Measurements from ENCODE around the gene HCFC1R1.

The HCFC1R1 gene

DNA sequence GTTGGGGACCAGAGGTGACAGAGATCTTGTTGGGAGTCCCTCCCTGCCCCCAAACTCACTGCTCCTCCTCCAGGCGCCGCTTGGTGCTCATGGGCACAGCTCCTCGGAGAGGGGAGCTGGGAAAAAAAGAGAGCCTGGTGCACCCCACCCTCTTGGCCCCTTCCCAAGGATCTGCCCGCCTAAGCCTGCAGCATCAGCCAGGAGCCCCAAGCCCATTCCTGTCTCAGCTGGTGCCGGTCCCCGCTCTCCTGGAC is 400 bp downstream of the HCFC1R1 start:
- DNase-seq (ENCODE audit: low read depth): peak; percentile 44
- TF ChIP-seq, protein P1, sequence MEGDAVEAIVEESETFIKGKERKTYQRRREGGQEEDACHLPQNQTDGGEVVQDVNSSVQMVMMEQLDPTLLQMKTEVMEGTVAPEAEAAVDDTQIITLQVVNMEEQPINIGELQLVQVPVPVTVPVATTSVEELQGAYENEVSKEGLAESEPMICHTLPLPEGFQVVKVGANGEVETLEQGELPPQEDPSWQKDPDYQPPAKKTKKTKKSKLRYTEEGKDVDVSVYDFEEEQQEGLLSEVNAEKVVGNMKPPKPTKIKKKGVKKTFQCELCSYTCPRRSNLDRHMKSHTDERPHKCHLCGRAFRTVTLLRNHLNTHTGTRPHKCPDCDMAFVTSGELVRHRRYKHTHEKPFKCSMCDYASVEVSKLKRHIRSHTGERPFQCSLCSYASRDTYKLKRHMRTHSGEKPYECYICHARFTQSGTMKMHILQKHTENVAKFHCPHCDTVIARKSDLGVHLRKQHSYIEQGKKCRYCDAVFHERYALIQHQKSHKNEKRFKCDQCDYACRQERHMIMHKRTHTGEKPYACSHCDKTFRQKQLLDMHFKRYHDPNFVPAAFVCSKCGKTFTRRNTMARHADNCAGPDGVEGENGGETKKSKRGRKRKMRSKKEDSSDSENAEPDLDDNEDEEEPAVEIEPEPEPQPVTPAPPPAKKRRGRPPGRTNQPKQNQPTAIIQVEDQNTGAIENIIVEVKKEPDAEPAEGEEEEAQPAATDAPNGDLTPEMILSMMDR (IDR thresholded peaks at IDR 0.05; ENCODE audit: low read length, missing control alignments): no peak
- peak overlapping the region; percentile 80 for H3K4me3 ChIP-seq (replicated peaks; ENCODE audit: low read depth, low read length)

DNA sequence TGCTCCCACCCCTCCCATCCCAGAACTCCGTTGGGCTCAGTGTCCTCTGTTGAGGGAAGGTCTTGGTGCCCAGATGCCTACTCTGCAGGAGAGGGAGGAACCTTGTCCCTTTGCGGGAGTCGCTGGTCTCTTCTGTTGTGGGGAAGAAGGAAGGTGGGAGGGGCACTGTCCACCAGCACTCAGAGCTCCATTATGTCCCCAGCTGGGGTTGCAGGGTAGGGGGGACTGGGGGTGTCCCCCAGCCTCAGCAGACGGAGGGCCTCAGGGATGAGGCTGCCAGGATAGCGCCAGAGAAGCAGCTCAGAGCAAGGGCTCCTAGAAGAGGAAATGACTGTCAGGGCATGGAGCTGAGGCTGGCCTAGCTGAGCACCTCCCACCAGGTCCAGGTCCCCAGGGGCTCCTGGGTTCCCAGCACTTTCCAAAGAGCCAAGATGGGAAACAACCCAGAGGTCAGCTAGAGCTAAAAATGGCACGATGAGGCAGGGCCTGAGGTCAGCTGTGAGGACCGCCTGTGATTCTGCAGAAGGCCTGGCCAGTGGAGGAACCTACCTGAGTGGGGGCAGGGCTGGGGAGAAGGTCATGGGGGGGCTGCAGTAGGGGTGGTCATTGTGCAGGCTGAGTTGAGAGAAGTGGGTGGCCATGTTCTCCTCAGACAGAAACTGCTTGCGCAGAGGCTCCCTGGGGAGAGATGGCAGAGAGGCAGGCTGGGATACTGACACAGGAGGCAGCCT is 893 bp downstream of the HCFC1R1 start:
- TF ChIP-seq, protein P1 (IDR thresholded peaks at IDR 0.05; ENCODE audit: low read length, missing control alignments): no peak
- peak; percentile 40 for DNase-seq (ENCODE audit: low read depth)
- H3K4me3 ChIP-seq (replicated peaks; ENCODE audit: low read depth, low read length): peak overlapping the region; percentile 80

DNA sequence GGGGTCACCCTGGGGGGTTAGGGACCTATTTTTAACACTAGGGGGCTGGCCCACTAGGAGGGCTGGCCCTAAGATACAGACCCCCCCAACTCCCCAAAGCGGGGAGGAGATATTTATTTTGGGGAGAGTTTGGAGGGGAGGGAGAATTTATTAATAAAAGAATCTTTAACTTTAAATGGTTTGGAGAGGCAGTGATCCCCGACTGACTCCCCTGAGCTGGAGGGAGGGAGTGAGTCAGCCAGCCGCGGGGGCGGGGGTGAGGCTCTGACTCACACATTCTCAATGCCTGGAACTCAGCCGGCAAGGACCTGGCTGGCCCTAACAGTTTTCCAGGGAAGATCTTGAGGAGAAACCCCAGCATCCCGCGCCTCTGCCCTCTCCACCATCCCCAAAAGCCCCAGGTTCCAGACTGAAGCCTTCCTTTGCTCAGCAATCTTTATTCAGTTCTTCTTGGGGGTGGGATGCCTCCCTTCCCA is 1.5 kb downstream of the HCFC1R1 start:
- peak; percentile 95 for DNase-seq (ENCODE audit: low read depth)
- TF ChIP-seq, protein P1 (IDR thresholded peaks at IDR 0.05; ENCODE audit: low read length, missing control alignments): no peak
- peak overlapping the region; percentile 80 for H3K4me3 ChIP-seq (replicated peaks; ENCODE audit: low read depth, low read length)

DNA sequence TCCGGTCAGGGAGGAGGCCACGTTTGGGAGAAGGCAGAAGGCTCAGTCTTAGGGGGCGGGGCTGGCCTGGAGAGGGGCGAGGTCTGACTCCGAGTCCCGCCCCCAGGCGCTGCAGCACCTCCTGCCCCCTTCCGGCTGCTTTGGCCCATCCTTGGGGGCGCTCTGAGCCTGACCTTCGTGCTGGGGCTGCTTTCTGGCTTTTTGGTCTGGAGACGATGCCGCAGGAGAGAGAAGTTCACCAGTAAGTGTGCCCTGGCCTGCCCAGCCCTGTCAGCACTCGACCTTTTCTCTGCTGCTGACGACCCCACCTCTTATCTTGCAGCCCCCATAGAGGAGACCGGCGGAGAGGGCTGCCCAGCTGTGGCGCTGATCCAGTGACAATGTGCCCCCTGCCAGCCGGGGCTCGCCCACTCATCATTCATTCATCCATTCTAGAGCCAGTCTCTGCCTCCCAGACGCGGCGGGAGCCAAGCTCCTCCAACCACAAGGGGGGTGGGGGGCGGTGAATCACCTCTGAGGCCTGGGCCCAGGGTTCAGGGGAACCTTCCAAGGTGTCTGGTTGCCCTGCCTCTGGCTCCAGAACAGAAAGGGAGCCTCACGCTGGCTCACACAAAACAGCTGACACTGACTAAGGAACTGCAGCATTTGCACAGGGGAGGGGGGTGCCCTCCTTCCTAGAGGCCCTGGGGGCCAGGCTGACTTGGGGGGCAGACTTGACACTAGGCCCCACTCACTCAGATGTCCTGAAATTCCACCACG is 2.1 kb downstream of the HCFC1R1 start:
- H3K4me3 ChIP-seq (replicated peaks; ENCODE audit: low read depth, low read length): peak overlapping the region; percentile 80
- TF ChIP-seq, protein P1 (IDR thresholded peaks at IDR 0.05; ENCODE audit: low read length, missing control alignments): peak; percentile 20
- DNase-seq (ENCODE audit: low read depth): peak; percentile 76

DNA sequence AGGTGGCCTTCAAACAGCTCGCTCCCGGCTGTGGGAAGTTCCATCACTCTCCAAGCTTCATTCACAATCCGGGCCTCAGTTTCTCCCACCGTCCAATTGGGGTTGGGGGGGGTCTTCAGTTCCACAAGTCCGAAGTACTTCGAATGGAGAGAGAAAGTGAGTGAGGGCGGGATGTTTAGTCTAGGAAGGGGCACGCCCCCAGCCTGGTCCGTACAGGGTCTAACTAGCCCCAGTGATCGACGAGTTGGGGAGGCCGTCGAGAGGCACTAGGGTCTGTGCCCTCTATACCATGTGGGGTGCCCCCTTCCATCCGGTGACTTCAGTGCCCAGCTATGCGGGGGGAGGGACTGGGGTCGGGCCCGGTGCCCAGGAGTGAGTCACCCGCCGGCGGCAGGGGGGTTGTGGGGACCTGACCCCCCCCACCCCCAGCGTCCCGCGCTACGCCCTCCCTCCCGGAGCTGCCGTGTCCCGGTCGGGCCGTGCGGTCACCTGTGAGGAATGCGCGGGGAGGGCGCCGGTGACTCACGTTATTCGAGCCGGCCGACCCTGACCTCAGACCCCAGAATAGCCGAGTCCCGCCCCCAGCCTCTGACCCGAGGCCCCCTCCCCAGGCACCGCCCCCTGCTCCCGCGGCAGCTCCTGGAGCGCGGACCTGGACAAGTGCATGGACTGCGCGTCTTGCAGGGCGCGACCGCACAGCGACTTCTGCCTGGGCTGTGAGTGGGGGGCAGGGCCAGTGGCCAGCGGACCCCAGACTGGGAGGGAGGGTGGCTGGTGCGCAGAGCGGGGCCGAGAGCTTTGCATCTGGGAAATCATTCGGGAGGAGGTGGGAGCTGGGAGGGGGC is 2.9 kb downstream of the HCFC1R1 start:
- peak; percentile 81 for DNase-seq (ENCODE audit: low read depth)
- peak overlapping the region; percentile 80 for H3K4me3 ChIP-seq (replicated peaks; ENCODE audit: low read depth, low read length)
- TF ChIP-seq, protein P1 (IDR thresholded peaks at IDR 0.05; ENCODE audit: low read length, missing control alignments): no peak

DNA sequence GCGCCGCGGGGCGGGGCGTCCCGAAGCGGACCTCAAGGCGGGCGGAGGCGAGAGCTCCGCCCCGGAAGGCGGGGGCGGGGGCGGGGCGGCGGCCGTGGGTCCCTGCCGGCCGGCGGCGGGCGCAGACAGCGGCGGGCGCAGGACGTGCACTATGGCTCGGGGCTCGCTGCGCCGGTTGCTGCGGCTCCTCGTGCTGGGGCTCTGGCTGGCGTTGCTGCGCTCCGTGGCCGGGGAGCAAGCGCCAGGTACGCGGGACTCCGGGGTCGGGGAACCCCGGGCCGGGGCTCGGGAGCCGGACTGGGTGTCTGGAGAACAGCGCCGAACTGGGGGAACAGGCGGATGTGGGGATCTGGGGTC is 3.5 kb downstream of the HCFC1R1 start, which contains the start of gene TNFRSF12A:
TSS of gene TNFRSF12A (plus strand) at position 122 of the 357 bp plus-strand sequence. CDS start at position 152, 30 bp downstream.
- TF ChIP-seq, protein P1 (IDR thresholded peaks at IDR 0.05; ENCODE audit: low read length, missing control alignments): no peak
- peak within 1 kb of the TSS; percentile 80 for H3K4me3 ChIP-seq (replicated peaks; ENCODE audit: low read depth, low read length)
- peak; percentile 65 for DNase-seq (ENCODE audit: low read depth)

All from fibroblast of pulmonary artery (primary cell).